MM.1S (cell line): ENCODE measurements around the gene ABCA13.
"Not testable (repeated sequence)": the region's sequence is repeated elsewhere in the genome, so short reads cannot be mapped to it uniquely, and the experiment has no call there.

Source experiments
- DNase-seq: peaks from one replicate; pipeline ENCODE4 v3.0.0-alpha.2; 2015
- H2AFZ ChIP-seq: fragments of 300-600 bp; sonication (generic); 2 replicates; pipeline ENCODE4 v1.6.0; 2016; ENCODE audit warnings: antibody characterized with exemption, low read length
- H3F3A ChIP-seq: fragments of 300-600 bp; sonication (generic); 2 replicates; pipeline ENCODE4 v1.6.1; 2016; ENCODE audit warnings: mild to moderate bottlenecking, antibody characterized with exemption, low read length, moderate library complexity, mixed read lengths; ENCODE audit not compliant: insufficient read depth
- H3K27ac ChIP-seq: fragments of 300-600 bp; sonication (generic); 2 replicates; pipeline ENCODE4 v1.5.1; 2016; ENCODE audit warnings: mild to moderate bottlenecking, low read length
- H3K27me3 ChIP-seq: fragments of 300-600 bp; sonication (generic); replicated peaks from 2 replicates; pipeline ENCODE4 v1.6.0; 2016; ENCODE audit warnings: low read length; ENCODE audit not compliant: insufficient read depth
- H3K36me3 ChIP-seq: fragments of 300-600 bp; sonication (generic); replicated peaks from 2 replicates; pipeline ENCODE4 v1.6.1; 2016; ENCODE audit warnings: mild to moderate bottlenecking, low read length, mixed read lengths; ENCODE audit not compliant: insufficient read depth
- H3K4me1 ChIP-seq: fragments of 300-600 bp; sonication (generic); 2 replicates; pipeline ENCODE4 v1.6.1; 2016; ENCODE audit warnings: low read length, mixed read lengths
- H3K4me2 ChIP-seq: fragments of 300-600 bp; sonication (generic); 2 replicates; pipeline ENCODE4 v1.6.0; 2016; ENCODE audit warnings: low read depth, low read length
- H3K4me3 ChIP-seq: fragments of 300-600 bp; sonication (generic); 2 replicates; pipeline ENCODE4 v1.5.1; 2016; ENCODE audit warnings: low read length, mixed read lengths
- H3K79me2 ChIP-seq: fragments of 300-600 bp; sonication (generic); 2 replicates; pipeline ENCODE4 v1.6.1; 2016; ENCODE audit warnings: mixed run types, low read length, mixed read lengths
- H3K9ac ChIP-seq: fragments of 300-600 bp; sonication (generic); 2 replicates; pipeline ENCODE4 v1.6.1; 2016; ENCODE audit warnings: low read length, mixed read lengths
- H3K9me2 ChIP-seq: fragments of 300-600 bp; sonication (generic); replicated peaks from 2 replicates; pipeline ENCODE4 v1.6.1; 2016; ENCODE audit warnings: mild to moderate bottlenecking, low read length, mixed read lengths; ENCODE audit not compliant: insufficient read depth
- H3K9me3 ChIP-seq: fragments of 300-600 bp; sonication (generic); replicated peaks from 2 replicates; pipeline ENCODE4 v1.6.1; 2016; ENCODE audit warnings: mild to moderate bottlenecking, low read length, mixed read lengths; ENCODE audit not compliant: insufficient read depth
- H4K20me1 ChIP-seq: fragments of 300-600 bp; sonication (generic); 2 replicates; pipeline ENCODE4 v1.6.1; 2016; ENCODE audit warnings: mild to moderate bottlenecking, low read length, moderate library complexity, mixed read lengths; ENCODE audit not compliant: insufficient read depth
- EZH2 ChIP-seq: fragments of 300-600 bp; sonication (generic); optimal IDR thresholded peaks from 2 replicates; pipeline ENCODE3; 2017; ENCODE audit warnings: low read depth, mild to moderate bottlenecking, antibody characterized with exemption, low read length, mixed read lengths
- EZH2phosphoT487 ChIP-seq: fragments of 300-600 bp; sonication (generic); IDR thresholded peaks from 2 replicates; pipeline ENCODE4 v1.6.1; 2018; ENCODE audit warnings: antibody characterized with exemption, low read length
- TF ChIP-seq, protein P1 (sequence below): fragments of 300-600 bp; sonication (generic); IDR thresholded peaks from 2 replicates; pipeline ENCODE4 v1.5.1; 2016; ENCODE audit warnings: antibody characterized with exemption, low read length, mixed read lengths

The ABCA13 gene

DNA sequence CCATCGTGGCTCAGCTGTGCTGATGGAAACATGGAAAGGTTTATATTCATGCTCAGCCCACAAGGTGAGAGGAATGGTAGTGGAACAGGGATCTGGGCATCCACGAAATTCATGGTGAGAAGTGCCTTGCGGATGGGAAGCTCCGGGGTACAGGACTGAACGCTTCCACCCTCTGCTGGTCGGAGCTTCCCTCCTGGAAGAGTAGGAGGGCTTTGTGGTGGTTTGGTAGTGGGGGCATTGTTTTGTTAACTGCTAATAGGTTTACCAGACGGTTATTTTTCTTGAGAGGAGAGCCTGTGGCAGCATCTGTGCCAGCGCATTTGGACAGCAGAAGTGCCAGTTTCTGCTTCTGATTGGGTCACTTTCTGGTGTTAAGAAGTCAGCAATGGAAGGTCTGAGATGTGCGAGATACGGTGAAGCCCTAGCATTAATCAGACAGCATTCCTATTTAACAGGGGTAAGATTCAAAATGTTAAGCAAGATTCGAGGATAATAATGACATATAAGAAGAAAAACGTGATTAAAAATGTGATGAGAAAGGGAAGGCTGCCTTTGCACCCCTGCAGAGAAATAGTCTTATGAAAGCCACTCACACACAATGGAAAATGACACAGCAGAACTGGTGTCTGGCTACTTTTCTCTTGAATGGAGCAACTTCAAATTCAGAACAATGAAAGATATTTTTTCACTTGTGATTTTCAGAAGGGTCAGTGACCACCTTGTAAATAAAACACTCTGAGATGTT is 17.7 kb downstream of the ABCA13 start:
- H3K79me2 ChIP-seq, result no peaks in the 10 kb centered on the region
- no peaks in the 10 kb centered on the region for H3F3A ChIP-seq
- H3K36me3 ChIP-seq, result no peaks in the 10 kb centered on the region
- TF ChIP-seq EZH2 (no peak), EZH2phosphoT487 (no peak)
- TF ChIP-seq, protein P1, sequence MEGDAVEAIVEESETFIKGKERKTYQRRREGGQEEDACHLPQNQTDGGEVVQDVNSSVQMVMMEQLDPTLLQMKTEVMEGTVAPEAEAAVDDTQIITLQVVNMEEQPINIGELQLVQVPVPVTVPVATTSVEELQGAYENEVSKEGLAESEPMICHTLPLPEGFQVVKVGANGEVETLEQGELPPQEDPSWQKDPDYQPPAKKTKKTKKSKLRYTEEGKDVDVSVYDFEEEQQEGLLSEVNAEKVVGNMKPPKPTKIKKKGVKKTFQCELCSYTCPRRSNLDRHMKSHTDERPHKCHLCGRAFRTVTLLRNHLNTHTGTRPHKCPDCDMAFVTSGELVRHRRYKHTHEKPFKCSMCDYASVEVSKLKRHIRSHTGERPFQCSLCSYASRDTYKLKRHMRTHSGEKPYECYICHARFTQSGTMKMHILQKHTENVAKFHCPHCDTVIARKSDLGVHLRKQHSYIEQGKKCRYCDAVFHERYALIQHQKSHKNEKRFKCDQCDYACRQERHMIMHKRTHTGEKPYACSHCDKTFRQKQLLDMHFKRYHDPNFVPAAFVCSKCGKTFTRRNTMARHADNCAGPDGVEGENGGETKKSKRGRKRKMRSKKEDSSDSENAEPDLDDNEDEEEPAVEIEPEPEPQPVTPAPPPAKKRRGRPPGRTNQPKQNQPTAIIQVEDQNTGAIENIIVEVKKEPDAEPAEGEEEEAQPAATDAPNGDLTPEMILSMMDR, result no peak
- no peaks in the 10 kb centered on the region for H3K4me1 ChIP-seq
- no peak for DNase-seq
- H2AFZ ChIP-seq, result no peak overlapping the region
- H4K20me1 ChIP-seq, result no peaks in the 10 kb centered on the region
- H3K4me2 ChIP-seq, result no peak overlapping the region
- no peak overlapping the region for H3K27ac ChIP-seq
- H3K9me2 ChIP-seq, result no peaks in the 10 kb centered on the region
- H3K4me3 ChIP-seq, result no peak overlapping the region
- H3K27me3 ChIP-seq, result no peaks in the 10 kb centered on the region
- no peaks in the 10 kb centered on the region for H3K9me3 ChIP-seq
- no peak overlapping the region for H3K9ac ChIP-seq

DNA sequence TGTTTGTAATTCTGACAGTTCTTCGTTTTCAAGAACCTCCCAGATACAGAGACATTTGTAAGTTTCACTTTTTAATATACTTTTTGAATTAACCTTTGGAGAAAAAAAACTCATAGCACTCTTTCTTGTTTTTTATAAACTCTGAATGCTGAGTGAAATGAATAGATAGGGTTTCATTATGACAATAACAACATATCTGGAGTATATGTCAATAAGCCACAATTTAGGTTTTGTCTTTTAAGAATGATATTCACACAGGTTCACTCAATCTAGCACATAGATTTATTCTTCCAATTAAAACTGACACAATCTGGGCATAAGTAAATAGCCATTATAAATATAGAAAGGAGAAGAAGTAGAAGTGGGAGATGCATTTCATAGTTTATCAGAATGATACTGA is 21.7 kb downstream of the ABCA13 start:
- H2AFZ ChIP-seq, result no peak overlapping the region
- H3K9me2 ChIP-seq, result no peaks in the 10 kb centered on the region
- H3K4me3 ChIP-seq, result no peak overlapping the region
- H3K79me2 ChIP-seq, result no peaks in the 10 kb centered on the region
- H4K20me1 ChIP-seq, result no peaks in the 10 kb centered on the region
- H3K4me2 ChIP-seq, result no peak overlapping the region
- no peak overlapping the region for H3K9ac ChIP-seq
- DNase-seq, result no peak
- no peak for TF ChIP-seq EZH2
- TF ChIP-seq EZH2phosphoT487, result no peak
- TF ChIP-seq, protein P1, result no peak
- H3F3A ChIP-seq, result no peaks in the 10 kb centered on the region
- no peaks in the 10 kb centered on the region for H3K27me3 ChIP-seq
- no peak overlapping the region for H3K27ac ChIP-seq
- no peaks in the 10 kb centered on the region for H3K9me3 ChIP-seq
- H3K36me3 ChIP-seq, result no peaks in the 10 kb centered on the region
- no peaks in the 10 kb centered on the region for H3K4me1 ChIP-seq

DNA sequence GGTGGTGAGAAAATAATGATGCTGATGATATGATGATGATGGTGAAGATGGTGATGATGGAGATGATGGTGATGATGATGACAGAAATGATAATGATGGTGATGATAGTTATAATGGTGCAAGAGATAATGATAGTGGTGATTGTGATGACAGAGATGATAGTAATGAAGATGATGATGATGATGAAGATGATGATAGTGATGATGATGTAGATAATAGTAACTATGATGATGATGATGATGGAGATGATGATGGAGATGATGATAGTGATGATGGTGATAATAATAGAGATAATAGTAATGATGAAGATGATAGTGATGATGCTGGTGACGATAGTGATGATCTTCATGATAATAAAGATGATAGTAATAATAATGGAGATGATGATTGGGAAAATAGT is 22.2 kb downstream of the ABCA13 start:
- no peak overlapping the region for H3K27ac ChIP-seq
- no peak overlapping the region for H3K9ac ChIP-seq
- no peaks in the 10 kb centered on the region for H3K9me2 ChIP-seq
- H3K4me2 ChIP-seq, result no peak overlapping the region
- no peaks in the 10 kb centered on the region for H3F3A ChIP-seq
- H4K20me1 ChIP-seq, result no peaks in the 10 kb centered on the region
- H3K4me1 ChIP-seq, result no peaks in the 10 kb centered on the region
- TF ChIP-seq EZH2phosphoT487, result no peak
- TF ChIP-seq EZH2, result no peak
- TF ChIP-seq, protein P1, result no peak
- no peaks in the 10 kb centered on the region for H3K36me3 ChIP-seq
- no peaks in the 10 kb centered on the region for H3K27me3 ChIP-seq
- no peaks in the 10 kb centered on the region for H3K79me2 ChIP-seq
- no peak for DNase-seq
- H3K4me3 ChIP-seq, result no peak overlapping the region
- no peak overlapping the region for H2AFZ ChIP-seq
- no peaks in the 10 kb centered on the region for H3K9me3 ChIP-seq

DNA sequence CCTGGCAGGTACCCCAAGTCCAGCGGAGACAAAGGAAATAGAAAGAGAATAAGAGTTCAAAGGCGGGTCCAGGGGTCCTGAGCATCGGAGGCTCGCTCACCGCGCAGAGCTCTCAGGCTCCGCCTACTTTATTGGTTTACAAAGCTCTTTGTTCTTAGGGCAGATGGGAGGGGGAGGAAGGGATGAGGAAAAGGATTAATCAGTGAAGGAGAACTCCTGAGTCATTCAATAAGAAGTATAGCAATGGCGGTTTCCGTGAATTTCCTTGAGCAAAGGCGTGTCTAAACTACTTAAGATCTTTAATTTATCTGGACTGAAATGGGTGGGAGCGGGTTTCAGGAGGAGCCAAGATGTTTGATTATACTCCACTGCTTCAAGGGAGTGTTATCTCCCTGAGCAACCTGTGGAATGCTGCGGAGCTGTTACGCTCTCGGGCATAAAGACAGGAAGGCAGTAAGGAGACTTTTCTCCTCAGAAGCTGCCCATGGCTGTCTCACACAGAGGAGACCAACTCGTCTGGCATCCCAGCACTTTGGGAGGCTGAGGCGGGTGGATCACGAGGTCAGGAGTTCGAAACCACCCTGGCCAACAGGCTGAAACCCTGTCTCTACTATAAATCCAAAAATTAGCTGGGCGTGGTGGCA is 29.8 kb downstream of the ABCA13 start:
- not testable (repeated sequence) for H3K4me2 ChIP-seq, H3K36me3 ChIP-seq, H2AFZ ChIP-seq, H3K9ac ChIP-seq, H3K9me2 ChIP-seq, DNase-seq, H3K9me3 ChIP-seq, H3K4me3 ChIP-seq, H3K4me1 ChIP-seq, H3K79me2 ChIP-seq, H3K27me3 ChIP-seq, H4K20me1 ChIP-seq, H3F3A ChIP-seq, H3K27ac ChIP-seq

DNA sequence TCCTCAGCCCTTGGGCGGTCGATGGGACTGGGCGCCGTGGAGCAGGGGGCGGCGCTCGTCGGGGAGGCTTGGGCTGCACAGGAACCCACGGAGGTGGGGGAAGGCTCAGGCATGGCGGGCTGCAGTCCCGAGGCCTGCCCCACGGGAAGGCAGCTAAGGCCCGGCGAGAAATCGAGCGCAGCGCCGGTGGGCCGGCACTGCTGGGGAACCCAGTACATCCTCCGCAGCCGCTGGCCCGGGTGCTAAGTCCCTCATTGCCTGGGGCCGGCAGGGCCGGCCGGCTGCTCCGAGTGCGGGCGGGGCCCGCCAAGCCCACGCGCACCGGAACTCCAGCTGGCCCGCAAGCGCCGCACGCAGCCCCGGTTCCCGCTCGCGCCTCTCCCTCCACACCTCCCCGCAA is 31.7 kb downstream of the ABCA13 start:
- not testable (repeated sequence) for H3K4me1 ChIP-seq

More for the DNA sequence above, 31.7 kb downstream of the ABCA13 start:
- not testable (repeated sequence) for H3K36me3 ChIP-seq, H3K4me2 ChIP-seq, H4K20me1 ChIP-seq, H2AFZ ChIP-seq, H3F3A ChIP-seq, H3K9me2 ChIP-seq, H3K4me3 ChIP-seq, H3K27me3 ChIP-seq, H3K9ac ChIP-seq, H3K9me3 ChIP-seq, H3K79me2 ChIP-seq, H3K27ac ChIP-seq, DNase-seq
